HepG2 (cell line): ENCODE measurements around the gene RAD54L. TPM values are rescaled to one million over a fixed set of nuclear protein-coding genes. Genes with fewer than 3 reads are reported as not detected.
A peak's percentile ranks its signal among the peaks of the same experiment; 100 is the strongest.

Experiments
- ATAC-seq: fragments of 200-7000 bp; cut with Tn5 transposase; 3 replicates; pipeline ENCODE4 v1.9.1; 2020; ENCODE audit warnings: mild to moderate bottlenecking, moderate library complexity
- BruUV-seq: library from RNA; stranded (reverse); fragments of 400-500 nt; replicated peaks from 2 replicates; lab custom pipeline; 2021; lab: Mats Ljungman, UMichigan
- CTCF ChIA-PET: fragments of 300-600 bp; formaldehyde crosslinking; extraction: SDS; loops from one replicate; lab custom pipeline; 2021; ENCODE audit warnings: low total read pairs, inconsistent platforms, low intra/inter-chr PET ratio; lab: Yijun Ruan, JAX
- POLR2A ChIA-PET: fragments of 350-600 bp; sonication (Branson Sonifier 250); formaldehyde crosslinking; loops from one replicate; lab custom pipeline; 2020; ENCODE audit warnings: antibody characterized with exemption, inconsistent platforms; lab: Yijun Ruan, JAX
- DNase-seq: peaks from one replicate; pipeline ENCODE4 v3.0.0-alpha.2; 2015; ENCODE audit warnings: low spot score
- FAIRE-seq: peaks from 3 replicates; lab custom pipeline; 2011; peaks lifted over from hg19 to GRCh38; lab: Jason Lieb, UNC
- H2AFZ ChIP-seq: one replicate; pipeline ENCODE4 v1.6.1; 2011; ENCODE audit warnings: low read length, inconsistent platforms
- H3K27ac ChIP-seq: fragments of 300-600 bp; 3 replicates; pipeline ENCODE4 v1.8.0; 2011; ENCODE audit warnings: mixed run types, mild to moderate bottlenecking, mixed read lengths, low read length, inconsistent platforms; ENCODE audit not compliant: insufficient read depth; ENCODE audit errors: extremely low read length
- H3K27me3 ChIP-seq, 2 experiments: fragments of 200-600 bp in 1 of 2; 2 replicates in 1 of 2; 3 replicates in 1 of 2; pipeline versions ENCODE4 v1.6.0 to v1.8.0; 2011; ENCODE audit warnings: low read length in 2 of 2, mild to moderate bottlenecking in 2 of 2, moderate library complexity in 2 of 2, inconsistent platforms in 1 of 2; ENCODE audit not compliant: insufficient read depth in 2 of 2, control insufficient read depth in 1 of 2
- H3K36me3 ChIP-seq, 2 experiments: fragments of 200-600 bp in 1 of 2; replicated peaks in 1 of 2; 2 replicates in 1 of 2; 3 replicates in 1 of 2; pipeline versions ENCODE4 v1.5.1 to v1.8.0; 2011; ENCODE audit warnings: low read length in 2 of 2, inconsistent platforms in 1 of 2; ENCODE audit not compliant: insufficient read depth in 2 of 2, control insufficient read depth in 1 of 2
- H3K4me1 ChIP-seq: 2 replicates; pipeline ENCODE4 v1.5.1; 2012; ENCODE audit warnings: low read length, inconsistent platforms; ENCODE audit not compliant: insufficient read depth
- H3K4me2 ChIP-seq: 2 replicates; pipeline ENCODE4 v1.6.0; 2011; ENCODE audit warnings: low read depth, low read length, inconsistent platforms
- H3K4me3 ChIP-seq, 3 experiments: fragments of 200-600 bp in 1 of 3; sonication (generic), shearing (Covaris generic) in 1 of 3; replicated peaks in 1 of 3; 2 replicates each; pipeline ENCODE4 v1.5.1; 2011 to 2016; ENCODE audit warnings: low read length in 3 of 3, inconsistent platforms in 2 of 3, low read depth in 2 of 3, mild to moderate bottlenecking in 2 of 3, control low read depth in 1 of 3, mixed read lengths in 1 of 3; ENCODE audit not compliant: insufficient read depth in 1 of 3
- H3K79me2 ChIP-seq: one replicate; pipeline ENCODE4 v1.6.1; 2011; ENCODE audit warnings: low read length, inconsistent platforms; ENCODE audit not compliant: insufficient read depth
- H3K9ac ChIP-seq: 2 replicates; pipeline ENCODE4 v1.6.0; 2011; ENCODE audit warnings: mild to moderate bottlenecking, low read depth, low read length, inconsistent platforms; ENCODE audit not compliant: insufficient read depth
- H3K9me3 ChIP-seq: 2 replicates; pipeline ENCODE4 v1.5.1; 2012; ENCODE audit warnings: mild to moderate bottlenecking, low read length
- H4K20me1 ChIP-seq: 2 replicates; pipeline ENCODE4 v1.6.0; 2011; ENCODE audit warnings: inconsistent platforms, mild to moderate bottlenecking, low read length, moderate library complexity; ENCODE audit not compliant: insufficient read depth
- AKNA ChIP-seq: sonication (generic); formaldehyde crosslinking; IDR thresholded peaks from 2 replicates; pipeline ENCODE4 v1.4.0; 2020; ENCODE audit warnings: missing genetic modification reagents, borderline replicate concordance
- FOXP1 ChIP-seq, 2 experiments: fragments of 450-650 bp in 1 of 2; IDR thresholded peaks; 2 replicates each; pipeline ENCODE4 v1.6.1; 2017 to 2018; ENCODE audit warnings: antibody characterized with exemption in 1 of 2
- GATA4 ChIP-seq: sonication (generic); IDR thresholded peaks from 2 replicates; pipeline ENCODE4 v1.6.1; 2016; ENCODE audit warnings: antibody characterized with exemption, low read depth, borderline replicate concordance
- KDM6A ChIP-seq: IDR thresholded peaks from 2 replicates; pipeline ENCODE4 v1.6.1; 2016; ENCODE audit warnings: low read depth
- NCOA2 ChIP-seq: sonication (generic); formaldehyde crosslinking; IDR thresholded peaks from 2 replicates; pipeline ENCODE4 v1.8.0; 2022; ENCODE audit warnings: inconsistent platforms
- NRL ChIP-seq: sonication (generic); formaldehyde crosslinking; IDR thresholded peaks from 2 replicates; pipeline ENCODE4 v1.5.0; 2020; ENCODE audit warnings: missing genetic modification reagents, mild to moderate bottlenecking, moderate library complexity, borderline replicate concordance
- POLR2A ChIP-seq, 2 experiments: IDR thresholded peaks; 2 replicates each; pipeline ENCODE4 v1.6.1; 2011; ENCODE audit warnings: low read depth in 2 of 2, low read length in 2 of 2, mild to moderate bottlenecking in 1 of 2, moderate library complexity in 1 of 2; ENCODE audit not compliant: insufficient read depth in 1 of 2
- PPARG ChIP-seq: conservative IDR thresholded peaks from 2 replicates; pipeline ENCODE4 v1.6.1; 2016; ENCODE audit warnings: missing biosample characterization, missing genetic modification reagents
- TBP ChIP-seq: sonication (generic); formaldehyde crosslinking; IDR thresholded peaks from 2 replicates; pipeline ENCODE4 v1.5.0; 2020; ENCODE audit warnings: missing genetic modification reagents
- TSC22D2 ChIP-seq: sonication (generic); formaldehyde crosslinking; IDR thresholded peaks from 2 replicates; pipeline ENCODE4 v1.5.1; 2020; ENCODE audit warnings: missing genetic modification reagents, mild to moderate bottlenecking, borderline replicate concordance
- ZHX1 ChIP-seq: sonication (generic); formaldehyde crosslinking; IDR thresholded peaks from 2 replicates; pipeline ENCODE4 v1.8.1; 2022; ENCODE audit warnings: low read depth, mild to moderate bottlenecking, missing genetic modification reagents
- ZNF12 ChIP-seq: sonication (generic); formaldehyde crosslinking; IDR thresholded peaks from 2 replicates; pipeline ENCODE4 v1.5.0; 2020; ENCODE audit warnings: missing genetic modification reagents
- ZNF232 ChIP-seq: sonication (generic); formaldehyde crosslinking; IDR thresholded peaks from 2 replicates; pipeline ENCODE4 v1.4.0; 2020; ENCODE audit warnings: missing genetic modification reagents, borderline replicate concordance
- ZNF354B ChIP-seq: sonication (generic); formaldehyde crosslinking; IDR thresholded peaks from 2 replicates; pipeline ENCODE4 v1.8.0; 2022; ENCODE audit warnings: mild to moderate bottlenecking, missing genetic modification reagents
- ZNF547 ChIP-seq: sonication (generic); formaldehyde crosslinking; IDR thresholded peaks from 2 replicates; pipeline ENCODE4 v1.5.1; 2020; ENCODE audit warnings: mild to moderate bottlenecking, missing genetic modification reagents
- ZNF607 ChIP-seq: sonication (generic); formaldehyde crosslinking; IDR thresholded peaks from 2 replicates; pipeline ENCODE4 v1.5.1; 2020; ENCODE audit warnings: missing genetic modification reagents, mild to moderate bottlenecking, borderline replicate concordance
- ZNF850 ChIP-seq: sonication (generic); formaldehyde crosslinking; conservative IDR thresholded peaks from 2 replicates; pipeline ENCODE4 v1.9.0; 2021; ENCODE audit warnings: mild to moderate bottlenecking, missing genetic modification reagents
- WGBS: methylation state at CpG from one replicate; pipeline ENCODE4 v1.1.6; 2017; ENCODE audit warnings: low lambda C conversion rate; 5-methylcytosine and 5-hydroxymethylcytosine counted together
- in situ Hi-C: cut with HindIII; loops from 2 replicates; pipeline ENCODE4 v1.10.0; 2017; ENCODE audit warnings: low pct_unique_long_range_greater_than_20kb; ENCODE audit not compliant: extremely low pct_ligation_motif_present
- intact Hi-C: fragments of 100-400 bp; cut with micrococcal nuclease; formaldehyde crosslinking; loops from one replicate; pipeline ENCODE4 v1.10.0; 2022; ENCODE audit not compliant: unreplicated experiment
- polyA plus RNA-seq, 8 experiments: library from polyadenylated mRNA; depleted of rRNA in 3 of 8; stranded (reverse) in 7 of 8; unstranded in 1 of 8; fragments of >200 nt; fragmentation: Illumina TruSeq in 4 of 8; extraction: Trizol in 4 of 8; gene quantifications; 2 replicates each; pipeline versions ENCODE4 v1.2.1 to v1.2.3, GENCODE V29; 2011 to 2016; ENCODE audit warnings: low read depth in 4 of 8, missing spikeins in 1 of 8, mixed read lengths in 1 of 8; ENCODE audit not compliant: insufficient read depth in 1 of 8
- total RNA-seq, 5 experiments: library from RNA; depleted of rRNA; stranded (reverse); fragments of >200 nt; fragmentation: Illumina TruSeq; extraction: Trizol; gene quantifications; 2 replicates each; pipeline ENCODE4 v1.2.3, GENCODE V29; 2016; ENCODE audit warnings: low read depth in 1 of 5

RAD54L gene
- total and polyA plus RNA-seq, 2 of the 13 experiments (the other 11 are each of a cell fraction or from before 2014, with no cell fraction given), result 10.2 to 30.0 TPM

DNA sequence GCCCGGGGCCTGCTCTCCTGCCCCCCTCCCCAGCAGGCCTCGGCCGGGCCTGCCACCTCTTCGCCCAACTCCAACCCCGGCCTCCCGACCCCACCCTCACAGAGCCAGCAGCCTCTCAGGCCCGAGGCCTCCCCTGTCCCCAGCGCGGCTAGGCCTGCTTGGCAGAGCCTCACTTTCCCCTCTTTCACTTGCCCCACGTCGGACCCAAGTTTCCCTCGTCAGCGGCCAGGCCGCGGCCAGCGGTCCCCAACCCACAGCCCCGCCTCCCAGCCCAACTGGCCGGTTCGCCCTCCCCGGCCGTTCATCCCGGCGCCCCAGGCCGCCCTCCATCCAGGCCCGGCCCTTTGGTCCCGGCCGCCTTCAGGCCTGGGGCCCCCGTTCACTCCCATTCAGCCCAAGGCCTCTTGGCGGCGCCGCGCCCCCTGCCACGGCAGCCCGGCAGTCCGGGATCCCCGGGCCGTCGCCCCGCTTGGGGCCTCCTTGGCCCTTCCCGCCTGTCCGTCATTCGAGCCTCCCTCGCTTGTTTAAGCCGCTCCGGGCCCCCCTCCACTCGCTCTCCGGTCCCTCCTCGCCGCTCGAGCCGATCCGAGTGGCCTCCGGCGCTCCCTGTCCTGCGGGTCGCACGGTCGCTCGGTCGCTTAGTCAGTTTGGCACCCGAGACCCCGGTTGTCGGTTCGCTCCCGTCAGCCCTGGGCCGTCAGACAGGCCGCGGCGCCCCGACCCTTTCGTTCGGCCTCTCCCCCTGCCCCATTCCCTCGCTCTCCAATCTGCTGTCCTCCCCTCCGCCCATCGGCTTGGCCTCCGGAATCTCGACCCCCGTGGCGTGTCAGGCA lies 54.5 kb downstream of the RAD54L start:
- FAIRE-seq (no peak), DNase-seq (peak; percentile 23)
- BruUV-seq, result no TSS peak
- TF ChIP-seq ZNF607 (peak; percentile 70; the same call in 1 of the 2 replicates), TBP (CRISPR knock-in tag) (no peak), ZNF850 (CRISPR knock-in tag) (peak; percentile 90; the same call in 1 of the 2 replicates), FOXP1 (IDR thresholded peaks at IDR 0.05) (no peak), FOXP1 (CRISPR knock-in tag; IDR thresholded peaks at IDR 0.05) (no peak), TSC22D2 (CRISPR knock-in tag) (no peak), PPARG (CRISPR knock-in tag) (no peak), ZNF232 (CRISPR knock-in tag) (peak; percentile 13; the same call in 1 of the 2 replicates), ZNF354B (CRISPR knock-in tag) (no peak), POLR2A (IDR thresholded peaks at IDR 0.05; ENCODE audit: insufficient read depth in 1 of 2, low read depth in 2 of 2, low read length in 2 of 2) (peak; percentile 27 to 30; a peak in 2 of 4 replicates), NRL (no peak), NCOA2 (CRISPR knock-in tag) (no peak), ZNF547 (CRISPR knock-in tag) (no peak), ZNF12 (CRISPR knock-in tag) (no peak), KDM6A (no peak), GATA4 (no peak), ZHX1 (CRISPR knock-in tag) (no peak), AKNA (CRISPR knock-in tag) (no peak; the same call in 1 of the 2 replicates)

More for the DNA sequence above, 54.5 kb downstream of the RAD54L start:
- H3K36me3 ChIP-seq, result peaks cover 8 to 19% of the 10 kb centered on the region in 2 experiments
- peak overlapping the region; percentile 93 to 100 (median 96) for H3K4me3 ChIP-seq
- CTCF ChIA-PET, result interaction anchor here (1.2 kb wide), 1 partner anchor 46 kb away, joined by 3 read pairs; no protein-coding TSS in a partner anchor
- POLR2A ChIA-PET, result interaction anchor here (1.0 to 2.8 kb wide), 2 partner anchors 46 to 55 kb away, joined by 5 to 21 read pairs; partner anchors contain the start of gene RAD54L
- in situ Hi-C loops, result no loop called here
- peaks cover 0 to 4% of the 10 kb centered on the region in 2 experiments; a peak in 1 of 5 replicates for H3K27me3 ChIP-seq
- H2AFZ ChIP-seq, result no peak overlapping the region
- peak overlapping the region; percentile 96 for H3K27ac ChIP-seq
- peaks cover 86% of the 10 kb centered on the region for H3K79me2 ChIP-seq
- H3K4me1 ChIP-seq, result peaks cover 40% of the 10 kb centered on the region
- H4K20me1 ChIP-seq, result peaks cover 20% of the 10 kb centered on the region
- no peaks in the 10 kb centered on the region for H3K9me3 ChIP-seq
- H3K4me2 ChIP-seq, result peak overlapping the region; percentile 89
- H3K9ac ChIP-seq, result peak overlapping the region; percentile 99
- ATAC-seq, result peak; percentile 50
- intact Hi-C loops, result loop anchor here (2.0 to 5.0 kb wide), 2 partner anchors 39 to 55 kb away; partner anchors contain the start of genes NSUN4 and RAD54L
- under 1% methylated on average over 23 of the region's 79 CpGs for WGBS
